GM12878 (cell line): Measurements from ENCODE around the gene ITGAL. TPM values are rescaled to one million over a fixed set of nuclear protein-coding genes. Genes with fewer than 3 reads are reported as not detected.
A peak's percentile ranks its signal among the peaks of the same experiment; 100 is the strongest.

Experiments used
- ATAC-seq: fragments of 200-7000 bp; cut with Tn5 transposase; 3 replicates; pipeline ENCODE4 v1.9.1; 2020; ENCODE audit warnings: mild to moderate bottlenecking, moderate library complexity
- BruUV-seq: library from RNA; stranded (reverse); fragments of 400-500 nt; replicated peaks from 2 replicates; lab custom pipeline; 2021; lab: Mats Ljungman, UMichigan
- CTCF ChIA-PET: fragments of 300-600 bp; sonication (Branson Sonifier 250); formaldehyde crosslinking; extraction: SDS; loops from one replicate; lab custom pipeline; 2021; ENCODE audit warnings: inconsistent platforms; lab: Yijun Ruan, JAX
- POLR2A ChIA-PET: fragments of 350-600 bp; formaldehyde crosslinking; extraction: SDS; loops from one replicate; lab custom pipeline; 2021; ENCODE audit warnings: inconsistent platforms; lab: Charles Lee
- RAD21 ChIA-PET: fragments of 300-600 bp; sonication (Branson Sonifier 250); formaldehyde crosslinking; loops from one replicate; lab custom pipeline; 2023; ENCODE audit warnings: antibody characterized with exemption; ENCODE audit not compliant: unreplicated experiment; lab: Charles Lee
- SMC1A ChIA-PET: fragments of 300-600 bp; sonication (Branson Sonifier 250); formaldehyde crosslinking; loops from one replicate; lab custom pipeline; 2023; ENCODE audit not compliant: unreplicated experiment, uncharacterized antibody; lab: Charles Lee
- DNase-seq: peaks from one replicate; pipeline ENCODE4 v3.0.0-alpha.2; 2011; ENCODE audit warnings: low read depth, low spot score
- FAIRE-seq: peaks from 3 replicates; lab custom pipeline; 2011; peaks lifted over from hg19 to GRCh38; lab: Jason Lieb, UNC
- H2AFZ ChIP-seq: 2 replicates; pipeline ENCODE4 v1.6.0; 2011; ENCODE audit warnings: low read depth, low read length, control low read depth; ENCODE audit not compliant: control insufficient read depth
- H3K27ac ChIP-seq: 2 replicates; pipeline ENCODE4 v1.5.1; 2011; ENCODE audit warnings: control low read depth; ENCODE audit not compliant: control insufficient read depth, insufficient read depth
- H3K27me3 ChIP-seq, 2 experiments: replicated peaks in 1 of 2; 2 replicates each; pipeline versions ENCODE4 v1.6.0 to v1.6.1; 2011; ENCODE audit warnings: low read length in 1 of 2; ENCODE audit not compliant: control insufficient read depth in 2 of 2, insufficient read depth in 2 of 2
- H3K36me3 ChIP-seq, 2 experiments: 2 replicates each; pipeline ENCODE4 v1.5.1; 2011; ENCODE audit warnings: low read length in 1 of 2; ENCODE audit not compliant: control insufficient read depth in 2 of 2, insufficient read depth in 2 of 2
- H3K4me1 ChIP-seq: 2 replicates; pipeline ENCODE4 v1.6.1; 2011; ENCODE audit warnings: mild to moderate bottlenecking, low read length, moderate library complexity, mixed read lengths; ENCODE audit not compliant: control insufficient read depth, insufficient read depth
- H3K4me2 ChIP-seq: 2 replicates; pipeline ENCODE4 v1.6.0; 2011; ENCODE audit warnings: control low read depth; ENCODE audit not compliant: control insufficient read depth, insufficient read depth
- H3K4me3 ChIP-seq: fragments of 200-600 bp; sonication (generic); 2 replicates; pipeline ENCODE4 v1.5.1; 2016
- H3K79me2 ChIP-seq: 2 replicates; pipeline ENCODE4 v1.6.0; 2011; ENCODE audit warnings: low read length; ENCODE audit not compliant: control insufficient read depth, insufficient read depth
- H3K9ac ChIP-seq: 2 replicates; pipeline ENCODE4 v1.8.0; 2011; ENCODE audit warnings: low read length, control low read depth, mixed read lengths; ENCODE audit not compliant: control insufficient read depth, insufficient read depth
- H3K9me3 ChIP-seq: replicated peaks from 3 replicates; pipeline ENCODE4 v1.5.1; 2011; ENCODE audit warnings: mild to moderate bottlenecking, low read length; ENCODE audit not compliant: control insufficient read depth, insufficient read depth
- H4K20me1 ChIP-seq: 2 replicates; pipeline ENCODE4 v1.6.0; 2011; ENCODE audit not compliant: control insufficient read depth, insufficient read depth
- BACH1 ChIP-seq: fragments of 450-650 bp; IDR thresholded peaks from 2 replicates; pipeline ENCODE4 v1.6.1; 2017; ENCODE audit warnings: mild to moderate bottlenecking, borderline replicate concordance
- BCL11A ChIP-seq: IDR thresholded peaks from 2 replicates; pipeline ENCODE4 v1.6.1; 2011; ENCODE audit warnings: low read depth, low read length
- BHLHE40 ChIP-seq, 2 experiments: fragments of 450-650 bp in 1 of 2; IDR thresholded peaks; 2 replicates each; pipeline ENCODE4 v1.6.1; 2011 to 2017; ENCODE audit warnings: low read depth in 2 of 2, borderline replicate concordance in 1 of 2, improper control_type of control experiment in 1 of 2, low read length in 1 of 2, mild to moderate bottlenecking in 1 of 2
- E2F8 ChIP-seq: fragments of 450-650 bp; IDR thresholded peaks from 2 replicates; pipeline ENCODE4 v1.6.1; 2018; ENCODE audit warnings: mild to moderate bottlenecking, low read depth, moderate library complexity; ENCODE audit not compliant: partially characterized antibody
- FOXK2 ChIP-seq: fragments of 450-650 bp; IDR thresholded peaks from 2 replicates; pipeline ENCODE4 v1.6.1; 2017; ENCODE audit warnings: mild to moderate bottlenecking, moderate library complexity
- GATAD2B ChIP-seq: fragments of 450-650 bp; conservative IDR thresholded peaks from 2 replicates; pipeline ENCODE4 v1.6.1; 2017; ENCODE audit warnings: low read depth, mild to moderate bottlenecking, moderate library complexity
- KAT2A ChIP-seq: conservative IDR thresholded peaks from 2 replicates; pipeline ENCODE4 v1.6.1; 2011; ENCODE audit warnings: low read depth, low read length; ENCODE audit not compliant: control insufficient read depth
- MEF2B ChIP-seq: fragments of 450-650 bp; IDR thresholded peaks from 2 replicates; pipeline ENCODE4 v1.6.1; 2018; ENCODE audit warnings: mild to moderate bottlenecking, moderate library complexity; ENCODE audit not compliant: partially characterized antibody, poor library complexity, severe bottlenecking
- MLLT1 ChIP-seq: fragments of 450-650 bp; IDR thresholded peaks from 2 replicates; pipeline ENCODE4 v1.6.1; 2016; ENCODE audit warnings: mild to moderate bottlenecking
- RAD21 ChIP-seq: IDR thresholded peaks from 2 replicates; pipeline ENCODE4 v1.6.1; 2011; ENCODE audit warnings: mild to moderate bottlenecking, low read depth, low read length, moderate library complexity; ENCODE audit not compliant: insufficient read depth
- RAD51 ChIP-seq: fragments of 450-650 bp; IDR thresholded peaks from 2 replicates; pipeline ENCODE4 v1.6.1; 2016; ENCODE audit warnings: moderate library complexity, mild to moderate bottlenecking, inconsistent platforms
- REST ChIP-seq: IDR thresholded peaks from 2 replicates; pipeline ENCODE4 v1.6.1; 2012; ENCODE audit warnings: mild to moderate bottlenecking, low read depth, low read length
- SMC3 ChIP-seq: IDR thresholded peaks from 2 replicates; pipeline ENCODE4 v1.6.1; 2011; ENCODE audit warnings: low read length, improper control_type of control experiment, borderline replicate concordance
- ZNF207 ChIP-seq: fragments of 450-650 bp; IDR thresholded peaks from 2 replicates; pipeline ENCODE4 v1.6.1; 2014; ENCODE audit warnings: antibody characterized with exemption, mild to moderate bottlenecking, borderline replicate concordance
- ZNF24 ChIP-seq: fragments of 450-650 bp; IDR thresholded peaks from 2 replicates; pipeline ENCODE4 v1.6.1; 2017; ENCODE audit warnings: antibody characterized with exemption, mild to moderate bottlenecking
- WGBS: methylation state at CpG from one replicate; pipeline ENCODE4 v1.1.6; 2016; ENCODE audit warnings: low lambda C conversion rate; ENCODE audit not compliant: insufficient replicate concordance, insufficient coverage; ENCODE audit errors: missing lambda C conversion rate; 5-methylcytosine and 5-hydroxymethylcytosine counted together
- in situ Hi-C: fragments of 300-500 bp; cut with MboI; formaldehyde crosslinking; loops from 9 replicates; pipeline ENCODE4 v1.14.3; 2018; ENCODE audit warnings: mixed read lengths
- intact Hi-C: fragments of 100-400 bp; cut with micrococcal nuclease; formaldehyde crosslinking; loops from one replicate; pipeline ENCODE4 v1.14.2; 2022; ENCODE audit not compliant: unreplicated experiment
- polyA plus RNA-seq, 11 experiments: library from polyadenylated mRNA; depleted of rRNA in 4 of 11; unstranded in 6 of 11; stranded (reverse) in 5 of 11; fragments of >200 nt; fragmentation: Nextera tagmentation in 4 of 11; fragmentation: Illumina TruSeq in 1 of 11; extraction: Ambion mirVana in 4 of 11; extraction: Trizol in 1 of 11; gene quantifications; 1 replicate in 1 of 11; 2 replicates in 10 of 11; pipeline versions ENCODE4 v1.2.1 to v1.2.3, GENCODE V29; 2011 to 2016; ENCODE audit warnings: inconsistent platforms in 2 of 11, missing spikeins in 2 of 11, low read depth in 1 of 11
- total RNA-seq, 4 experiments: library from RNA; depleted of rRNA in 3 of 4; stranded (reverse); fragments of >200 nt in 3 of 4; fragmentation: Illumina TruSeq in 1 of 4; extraction: Trizol in 1 of 4; gene quantifications; 2 replicates each; pipeline versions ENCODE4 v1.2.1 to v1.2.3, GENCODE V29; 2013 to 2021

Gene ITGAL
- total and polyA plus RNA-seq, 10 of the 15 experiments (the other 5 are each of a cell fraction or from before 2014, with no cell fraction given) = 10.7 to 170 (median 96.9) TPM

- Histone ChIP-seq H4K20me1 (no peaks in the 10 kb centered on the region), H3K4me3 (peak overlapping the region; percentile 90), H3K27ac (peak overlapping the region; percentile 85), H3K79me2 (peaks cover 27% of the 10 kb centered on the region), H3K4me1 (no peaks in the 10 kb centered on the region), H3K9ac (peak overlapping the region; percentile 96), H2AFZ (peak overlapping the region; percentile 62), H3K27me3 (no peaks in the 10 kb centered on the region), H3K4me2 (peak overlapping the region; percentile 87), H3K36me3 (peaks cover 2 to 3% of the 10 kb centered on the region in 2 experiments; a peak in 1 of 4 replicates), H3K9me3 (no peaks in the 10 kb centered on the region)
- FAIRE-seq (peak; percentile 76), ATAC-seq (peak; percentile 81), DNase-seq (peak; percentile 34)
- SMC1A ChIA-PET = interaction anchor here (0.6 to 4.7 kb wide), 44 partner anchors 10 to 157 kb away, joined by 3 to 47 read pairs (median 4); partner anchors contain the start of genes DCTPP1, FBRS, ITGAL and SEPHS2
- 5% methylated on average over 12 of the region's 12 CpGs for WGBS
- POLR2A ChIA-PET = interaction anchor here (0.6 to 5.2 kb wide), 27 partner anchors 8 to 167 kb away, joined by 3 to 109 read pairs (median 6); partner anchors contain the start of genes DCTPP1, FBRS, ITGAL and ZNF688
- CTCF ChIA-PET = interaction anchor here (0.6 to 4.7 kb wide), 51 partner anchors 9 to 444 kb away, joined by 3 to 81 read pairs (median 6); partner anchors contain the start of genes DCTPP1, FBRS, ITGAL and SEPHS2
- in situ Hi-C loops = no loop called here
- RAD21 ChIA-PET = interaction anchor here (0.7 to 5.2 kb wide), 38 partner anchors 9 to 166 kb away, joined by 3 to 129 read pairs (median 6); partner anchors contain the start of genes DCTPP1, FBRS, PRR14 and SEPHS2
- intact Hi-C loops = loop anchor here (1.0 to 5.0 kb wide), 5 partner anchors 23 to 105 kb away; partner anchors contain the start of genes DCTPP1, SEPHS2, ZNF764 and ZNF785
- no TSS peak for BruUV-seq
- TF ChIP-seq ZNF24 = 0 out of 2 replicates have a peak, but pooled peaks have one; percentile 3
- TF ChIP-seq BCL11A = no peak
- no peak for TF ChIP-seq ZNF207
- TF ChIP-seq RAD21 = peak; percentile 62
- TF ChIP-seq FOXK2 = no peak
- TF ChIP-seq MEF2B = peak; percentile 73
- peak; percentile 26; the same call in 1 of the 2 replicates for TF ChIP-seq BACH1
- TF ChIP-seq SMC3 = peak; percentile 51; the same call in 1 of the 2 replicates
- peak; percentile 34 to 65; a peak in 2 of 4 replicates for TF ChIP-seq BHLHE40 (IDR thresholded peaks at IDR 0.05; ENCODE audit: borderline replicate concordance in 1 of 2, low read depth in 2 of 2, low read length in 1 of 2)
- no peak for TF ChIP-seq KAT2A
- peak; percentile 87 for TF ChIP-seq RAD51
- peak; percentile 37; the same call in 1 of the 2 replicates for TF ChIP-seq GATAD2B
- no peak for TF ChIP-seq E2F8
- TF ChIP-seq MLLT1 = peak; percentile 48; the same call in 1 of the 2 replicates
- TF ChIP-seq REST = no peak
Observed at GRCh38 chr16:30535777-30536190, 63.2 kb downstream of the ITGAL start.
